ENCODE measurements around the gene TMEM129.

Gene TMEM129

DNA sequence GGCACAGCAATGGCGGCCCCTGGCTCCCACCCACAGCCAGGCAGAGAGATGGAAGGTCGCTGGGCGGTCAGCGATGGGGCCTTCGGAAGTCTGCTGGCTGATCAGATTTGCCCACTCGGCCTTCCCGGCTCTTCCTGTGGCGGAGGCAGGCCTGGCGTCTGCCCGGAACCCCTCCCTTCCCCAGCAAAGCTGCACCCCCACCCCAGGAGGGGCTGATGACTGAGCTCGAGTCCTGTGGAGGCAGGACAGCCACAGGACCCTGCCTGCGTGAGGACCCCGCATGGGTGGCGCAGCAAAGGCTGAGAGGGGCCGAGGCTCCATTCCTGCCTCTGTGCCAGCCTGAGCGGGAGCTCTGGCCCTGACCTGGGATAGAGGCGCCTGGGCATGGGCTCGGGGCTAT, 35.0 kb upstream of the TMEM129 start:
- WGBS (ENCODE audit: extremely low coverage, insufficient coverage, insufficient read length) = no CpG with 5 or more reads among the region's 18 CpGs
- no peaks in the 10 kb centered on the region for H3K36me3 ChIP-seq (ENCODE audit: control insufficient read depth in 1 of 2, insufficient read depth in 2 of 2, low read length in 2 of 2)
- no peak overlapping the region for H3K9ac ChIP-seq (ENCODE audit: low read length)
- no peak overlapping the region for H3K18ac ChIP-seq (ENCODE audit: low read length)
- no peak overlapping the region for H4K8ac ChIP-seq (ENCODE audit: low read depth, low read length)
- H3K27ac ChIP-seq (ENCODE audit: low read depth, low read length) = no peak overlapping the region
- H3K23ac ChIP-seq (ENCODE audit: low read length) = no peak overlapping the region
- H3K4ac ChIP-seq (ENCODE audit: low read depth, low read length) = no peak overlapping the region
- H2BK12ac ChIP-seq (ENCODE audit: low read length) = no peak overlapping the region
- H2AK5ac ChIP-seq (ENCODE audit: low read length) = no peak overlapping the region
- no peak overlapping the region for H4K12ac ChIP-seq (ENCODE audit: low read depth, low read length)
- H3K4me1 ChIP-seq (ENCODE audit: control insufficient read depth in 1 of 2, insufficient read depth in 2 of 2, low read length in 2 of 2) = peaks cover 0 to 3% of the 10 kb centered on the region in 2 experiments
- no peaks in the 10 kb centered on the region for H3K79me1 ChIP-seq (ENCODE audit: low read length)
- no peaks in the 10 kb centered on the region for H3K79me2 ChIP-seq (ENCODE audit: control insufficient read depth, insufficient read depth, low read length, poor library complexity)
- no peak overlapping the region for H2BK5ac ChIP-seq (ENCODE audit: low read depth, low read length, poor library complexity)
- H3K4me2 ChIP-seq (ENCODE audit: low read length) = no peak overlapping the region
- H3K9me3 ChIP-seq (ENCODE audit: insufficient read depth, low read depth, low read length) = no peaks in the 10 kb centered on the region
- no peaks in the 10 kb centered on the region for H3K27me3 ChIP-seq (ENCODE audit: insufficient read depth, low read length)
- no peak for DNase-seq
- H2AFZ ChIP-seq (ENCODE audit: insufficient read depth, low read length, poor library complexity) = no peak overlapping the region
- H4K91ac ChIP-seq (ENCODE audit: low read depth, low read length) = no peak overlapping the region
- H3K14ac ChIP-seq (ENCODE audit: low read length) = no peak overlapping the region
- no peak overlapping the region for H3K4me3 ChIP-seq (ENCODE audit: low read depth, low read length)
- no peak overlapping the region for H2BK120ac ChIP-seq (ENCODE audit: insufficient read depth, low read length, poor library complexity)

DNA sequence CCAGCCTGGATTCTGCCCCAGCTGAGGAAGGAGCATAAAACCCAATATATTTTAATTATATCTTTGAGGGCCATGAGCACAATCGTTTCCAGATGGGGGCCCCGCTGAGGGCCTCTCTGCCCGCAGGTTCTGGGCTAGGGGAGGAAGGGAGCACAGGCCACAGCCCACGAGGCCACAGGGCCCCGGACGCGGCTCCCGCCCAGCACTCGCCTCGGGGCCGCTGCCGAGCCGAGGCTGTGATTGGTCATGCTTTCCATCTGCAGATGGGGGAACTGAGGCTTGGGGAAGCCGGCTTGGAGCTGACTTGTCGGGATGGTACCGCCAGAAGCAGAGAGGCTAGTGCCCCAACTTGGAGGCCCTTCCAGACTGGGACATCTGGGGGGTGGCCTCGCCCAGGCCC, 34.2 kb upstream of the TMEM129 start:
- Histone ChIP-seq H3K23ac (ENCODE audit: low read length) (no peak overlapping the region), H2BK5ac (ENCODE audit: low read depth, low read length, poor library complexity) (no peak overlapping the region), H3K4me1 (ENCODE audit: control insufficient read depth in 1 of 2, insufficient read depth in 2 of 2, low read length in 2 of 2) (peaks cover 0 to 3% of the 10 kb centered on the region in 2 experiments), H3K9me3 (ENCODE audit: insufficient read depth, low read depth, low read length) (no peaks in the 10 kb centered on the region), H4K12ac (ENCODE audit: low read depth, low read length) (no peak overlapping the region), H3K9ac (ENCODE audit: low read length) (no peak overlapping the region), H4K8ac (ENCODE audit: low read depth, low read length) (no peak overlapping the region), H4K91ac (ENCODE audit: low read depth, low read length) (no peak overlapping the region), H3K14ac (ENCODE audit: low read length) (no peak overlapping the region), H3K4me2 (ENCODE audit: low read length) (no peak overlapping the region), H2BK12ac (ENCODE audit: low read length) (no peak overlapping the region), H3K4ac (ENCODE audit: low read depth, low read length) (no peak overlapping the region), H3K4me3 (ENCODE audit: low read depth, low read length) (no peak overlapping the region), H2AFZ (ENCODE audit: insufficient read depth, low read length, poor library complexity) (no peak overlapping the region), H2AK5ac (ENCODE audit: low read length) (no peak overlapping the region), H2BK120ac (ENCODE audit: insufficient read depth, low read length, poor library complexity) (no peak overlapping the region), H3K27me3 (ENCODE audit: insufficient read depth, low read length) (no peaks in the 10 kb centered on the region), H3K79me2 (ENCODE audit: control insufficient read depth, insufficient read depth, low read length, poor library complexity) (no peaks in the 10 kb centered on the region), H3K79me1 (ENCODE audit: low read length) (no peaks in the 10 kb centered on the region), H3K18ac (ENCODE audit: low read length) (no peak overlapping the region), H3K27ac (ENCODE audit: low read depth, low read length) (no peak overlapping the region), H3K36me3 (ENCODE audit: control insufficient read depth in 1 of 2, insufficient read depth in 2 of 2, low read length in 2 of 2) (no peaks in the 10 kb centered on the region)
- no CpG with 5 or more reads among the region's 17 CpGs for WGBS (ENCODE audit: extremely low coverage, insufficient coverage, insufficient read length)
- no peak for DNase-seq

GRCh38 chr4:1754336-1754735, 33.2 kb upstream of the TMEM129 start:
- Histone ChIP-seq H3K4me3 (ENCODE audit: low read depth, low read length) (no peak overlapping the region), H2AK5ac (ENCODE audit: low read length) (no peak overlapping the region), H3K27ac (ENCODE audit: low read depth, low read length) (no peak overlapping the region), H3K14ac (ENCODE audit: low read length) (no peak overlapping the region), H2AFZ (ENCODE audit: insufficient read depth, low read length, poor library complexity) (no peak overlapping the region), H3K4me2 (ENCODE audit: low read length) (no peak overlapping the region), H4K12ac (ENCODE audit: low read depth, low read length) (no peak overlapping the region), H3K4ac (ENCODE audit: low read depth, low read length) (no peak overlapping the region), H3K27me3 (ENCODE audit: insufficient read depth, low read length) (no peaks in the 10 kb centered on the region), H3K79me1 (ENCODE audit: low read length) (no peaks in the 10 kb centered on the region), H2BK5ac (ENCODE audit: low read depth, low read length, poor library complexity) (no peak overlapping the region), H3K4me1 (ENCODE audit: control insufficient read depth in 1 of 2, insufficient read depth in 2 of 2, low read length in 2 of 2) (peaks cover 0 to 3% of the 10 kb centered on the region in 2 experiments), H4K91ac (ENCODE audit: low read depth, low read length) (no peak overlapping the region), H4K8ac (ENCODE audit: low read depth, low read length) (no peak overlapping the region), H3K9me3 (ENCODE audit: insufficient read depth, low read depth, low read length) (no peaks in the 10 kb centered on the region), H2BK120ac (ENCODE audit: insufficient read depth, low read length, poor library complexity) (no peak overlapping the region), H3K36me3 (ENCODE audit: control insufficient read depth in 1 of 2, insufficient read depth in 2 of 2, low read length in 2 of 2) (no peaks in the 10 kb centered on the region), H3K79me2 (ENCODE audit: control insufficient read depth, insufficient read depth, low read length, poor library complexity) (no peaks in the 10 kb centered on the region), H3K18ac (ENCODE audit: low read length) (no peak overlapping the region), H3K23ac (ENCODE audit: low read length) (no peak overlapping the region), H3K9ac (ENCODE audit: low read length) (no peak overlapping the region), H2BK12ac (ENCODE audit: low read length) (no peak overlapping the region)
- no CpG with 5 or more reads among the region's 5 CpGs for WGBS (ENCODE audit: extremely low coverage, insufficient coverage, insufficient read length)
- no peak for DNase-seq

DNA sequence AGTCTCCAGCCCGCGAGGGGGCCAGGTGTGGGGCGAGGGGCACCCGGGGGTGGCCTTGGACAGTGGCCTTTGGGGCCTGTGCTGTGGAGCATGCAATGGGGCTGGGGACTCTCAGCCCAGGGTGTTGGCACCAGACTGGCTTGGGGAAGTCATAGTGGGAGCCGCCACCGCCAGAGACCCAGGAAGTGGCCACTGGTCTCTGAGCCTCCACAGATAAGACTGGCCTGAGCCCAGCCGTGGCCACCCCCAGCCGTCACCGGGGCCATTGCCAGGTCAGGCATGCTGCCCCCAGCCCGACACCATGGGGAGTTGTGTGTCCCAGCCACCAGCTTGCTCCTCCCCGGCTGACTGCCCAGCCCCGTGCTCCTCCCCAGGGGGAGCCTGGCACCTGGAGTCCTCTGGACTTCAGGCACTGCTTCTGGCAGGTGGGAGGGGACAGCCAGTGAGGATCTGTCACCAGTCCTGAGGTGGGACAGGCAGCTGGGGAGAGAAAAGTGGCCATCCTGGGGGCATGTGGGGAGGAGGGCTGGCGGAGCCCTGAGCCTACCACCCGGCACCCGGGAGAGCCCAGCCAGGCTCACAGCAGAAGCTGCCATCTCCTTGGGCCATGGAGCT, 32.7 kb upstream of the TMEM129 start:
- H2AFZ ChIP-seq (ENCODE audit: insufficient read depth, low read length, poor library complexity) = no peak overlapping the region
- no peak overlapping the region for H3K4me3 ChIP-seq (ENCODE audit: low read depth, low read length)
- no peak overlapping the region for H4K91ac ChIP-seq (ENCODE audit: low read depth, low read length)
- no peak overlapping the region for H3K27ac ChIP-seq (ENCODE audit: low read depth, low read length)
- no peak overlapping the region for H3K4ac ChIP-seq (ENCODE audit: low read depth, low read length)
- H3K14ac ChIP-seq (ENCODE audit: low read length) = no peak overlapping the region
- no peak for DNase-seq
- H3K18ac ChIP-seq (ENCODE audit: low read length) = no peak overlapping the region
- no peak overlapping the region for H3K9ac ChIP-seq (ENCODE audit: low read length)
- no peak overlapping the region for H2BK12ac ChIP-seq (ENCODE audit: low read length)
- H3K4me1 ChIP-seq (ENCODE audit: control insufficient read depth in 1 of 2, insufficient read depth in 2 of 2, low read length in 2 of 2) = peaks cover 0 to 3% of the 10 kb centered on the region in 2 experiments
- H4K8ac ChIP-seq (ENCODE audit: low read depth, low read length) = no peak overlapping the region
- no peak overlapping the region for H4K12ac ChIP-seq (ENCODE audit: low read depth, low read length)
- no peaks in the 10 kb centered on the region for H3K27me3 ChIP-seq (ENCODE audit: insufficient read depth, low read length)
- H3K79me2 ChIP-seq (ENCODE audit: control insufficient read depth, insufficient read depth, low read length, poor library complexity) = no peaks in the 10 kb centered on the region
- H3K23ac ChIP-seq (ENCODE audit: low read length) = no peak overlapping the region
- H3K79me1 ChIP-seq (ENCODE audit: low read length) = no peaks in the 10 kb centered on the region
- no peak overlapping the region for H2AK5ac ChIP-seq (ENCODE audit: low read length)
- H3K4me2 ChIP-seq (ENCODE audit: low read length) = no peak overlapping the region
- H2BK120ac ChIP-seq (ENCODE audit: insufficient read depth, low read length, poor library complexity) = no peak overlapping the region
- H3K9me3 ChIP-seq (ENCODE audit: insufficient read depth, low read depth, low read length) = no peaks in the 10 kb centered on the region
- no peak overlapping the region for H2BK5ac ChIP-seq (ENCODE audit: low read depth, low read length, poor library complexity)
- H3K36me3 ChIP-seq (ENCODE audit: control insufficient read depth in 1 of 2, insufficient read depth in 2 of 2, low read length in 2 of 2) = no peaks in the 10 kb centered on the region
- whole genome bisulfite sequencing (ENCODE audit: extremely low coverage, insufficient coverage, insufficient read length) = no CpG with 5 or more reads among the region's 15 CpGs

Data from trophoblast cell (in vitro differentiated cells and primary cell).